ENCODE results near the gene ABHD8.

ABHD8 gene

GRCh38 chr19:17324357-17325114, 21.3 kb upstream of the ABHD8 start:
- DNase-seq: no peak
- Histone ChIP-seq H3K4me3 (no peak overlapping the region), H3K36me3 (peaks cover 19 to 39% (median 27%) of the 10 kb centered on the region in 3 donors), H3K4me1 (peaks cover 0 to 70% (median 52%) of the 10 kb centered on the region in 4 donors), H3K27ac (peak overlapping the region; percentile 49 to 61), H3K27me3 (no peaks in the 10 kb centered on the region), H3K9me3 (no peaks in the 10 kb centered on the region)
- TF ChIP-seq CTCF (IDR thresholded peaks at IDR 0.05): no peak
- intact Hi-C loops (cut with DNase I; ENCODE audit: low total_unique reads): no loop called here

GRCh38 chr19:17323964-17324332, 20.7 kb upstream of the ABHD8 start:
- H3K27me3 ChIP-seq: no peaks in the 10 kb centered on the region
- peaks cover 0 to 64% (median 51%) of the 10 kb centered on the region in 4 donors for H3K4me1 ChIP-seq
- intact Hi-C loops (cut with DNase I; ENCODE audit: low total_unique reads): no loop called here
- H3K36me3 ChIP-seq: peaks cover 25 to 45% (median 32%) of the 10 kb centered on the region in 3 donors
- no peak for TF ChIP-seq CTCF (IDR thresholded peaks at IDR 0.05)
- H3K27ac ChIP-seq: peak overlapping the region; percentile 49 to 61
- peak overlapping the region; percentile 9 to 17 for H3K4me3 ChIP-seq
- H3K9me3 ChIP-seq: no peaks in the 10 kb centered on the region
- no peak for DNase-seq

- Histone ChIP-seq H3K36me3 (peaks cover 25 to 50% (median 36%) of the 10 kb centered on the region in 3 donors), H3K4me3 (peak overlapping the region; percentile 9 to 17)
- intact Hi-C loops (cut with DNase I; ENCODE audit: low total_unique reads): no loop called here
These were observed 20.2 kb upstream of the ABHD8 start for GRCh38 chr19:17323300-17323963.

GRCh38 chr19:17322854-17323253, 19.6 kb upstream of the ABHD8 start:
- Histone ChIP-seq H3K4me1 (peaks cover 0 to 56% (median 49%) of the 10 kb centered on the region in 4 donors), H3K4me3 (no peak overlapping the region), H3K27ac (peak overlapping the region in 1 of 2 donors; percentile 49), H3K9me3 (no peaks in the 10 kb centered on the region), H3K36me3 (peaks cover 25 to 56% (median 36%) of the 10 kb centered on the region in 3 donors), H3K27me3 (no peaks in the 10 kb centered on the region)
- intact Hi-C loops (cut with DNase I; ENCODE audit: low total_unique reads): no loop called here
- TF ChIP-seq CTCF (IDR thresholded peaks at IDR 0.05): no peak
- no peak for DNase-seq

More at GRCh38 chr19:17323300-17323963, 20.2 kb upstream of the ABHD8 start:
- peak overlapping the region; percentile 49 to 61 for H3K27ac ChIP-seq
- no peak for TF ChIP-seq CTCF (IDR thresholded peaks at IDR 0.05)
- DNase-seq: no peak
- no peaks in the 10 kb centered on the region for H3K27me3 ChIP-seq
- peaks cover 0 to 60% (median 51%) of the 10 kb centered on the region in 4 donors for H3K4me1 ChIP-seq
- no peaks in the 10 kb centered on the region for H3K9me3 ChIP-seq

GRCh38 chr19:17321655-17322489, 18.6 kb upstream of the ABHD8 start:
- peaks cover 0 to 49% (median 42%) of the 10 kb centered on the region in 4 donors for H3K4me1 ChIP-seq
- no peak overlapping the region for H3K4me3 ChIP-seq
- H3K9me3 ChIP-seq: no peaks in the 10 kb centered on the region
- peak overlapping the region in 1 of 2 donors; percentile 6 for H3K27ac ChIP-seq
- H3K27me3 ChIP-seq: no peaks in the 10 kb centered on the region
- DNase-seq: no peak
- intact Hi-C loops (cut with DNase I; ENCODE audit: low total_unique reads): no loop called here
- TF ChIP-seq CTCF (IDR thresholded peaks at IDR 0.05): no peak
- peaks cover 25 to 60% (median 36%) of the 10 kb centered on the region in 3 donors for H3K36me3 ChIP-seq
